NCI-H2227 (cell line): ENCODE measurements around the gene TNFRSF6B.

Source experiments
- DNase-seq: peaks from one replicate; lab custom pipeline; 2025; ENCODE audit not compliant: unreplicated experiment; lab: John Stamatoyannopoulos, UW

Gene TNFRSF6B

DNA sequence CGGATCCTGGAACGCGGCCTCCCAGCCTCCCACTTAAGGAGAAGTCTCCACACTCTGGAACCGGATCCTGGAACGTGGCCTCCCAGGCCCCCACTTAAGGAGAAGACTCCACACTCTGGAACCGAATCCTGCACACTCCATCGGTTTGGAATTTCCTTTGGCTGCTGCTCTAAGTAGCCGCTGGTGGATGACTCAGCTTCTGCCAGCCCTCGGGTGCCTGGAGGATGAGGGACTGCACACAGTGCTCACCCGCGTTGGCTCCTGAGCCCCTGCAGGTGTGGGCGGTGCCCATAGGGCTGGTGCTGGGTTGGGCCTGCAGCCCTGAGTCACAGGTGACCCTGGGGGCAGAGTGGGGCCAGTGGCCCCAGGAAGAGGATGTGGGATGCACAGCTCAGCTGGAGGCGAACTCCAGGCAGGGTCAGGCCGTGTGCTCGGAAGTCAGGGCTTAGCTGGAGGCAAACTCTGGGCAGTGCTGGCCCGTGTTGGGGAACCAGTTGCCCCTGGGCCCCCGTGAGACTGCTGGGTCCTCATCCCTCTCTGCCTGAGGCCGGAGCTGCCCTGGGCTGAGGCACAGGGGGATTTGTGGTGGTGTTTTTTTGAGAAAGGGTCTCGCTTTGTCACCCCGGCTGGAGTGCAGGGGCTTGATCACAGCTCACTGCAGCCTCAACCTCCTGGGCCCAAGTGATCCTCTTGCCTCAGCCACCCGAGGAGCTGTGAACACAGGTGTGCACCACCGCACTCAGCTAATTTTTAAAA lies 13.9 kb upstream of the TNFRSF6B start:
- no peak for DNase-seq

DNA sequence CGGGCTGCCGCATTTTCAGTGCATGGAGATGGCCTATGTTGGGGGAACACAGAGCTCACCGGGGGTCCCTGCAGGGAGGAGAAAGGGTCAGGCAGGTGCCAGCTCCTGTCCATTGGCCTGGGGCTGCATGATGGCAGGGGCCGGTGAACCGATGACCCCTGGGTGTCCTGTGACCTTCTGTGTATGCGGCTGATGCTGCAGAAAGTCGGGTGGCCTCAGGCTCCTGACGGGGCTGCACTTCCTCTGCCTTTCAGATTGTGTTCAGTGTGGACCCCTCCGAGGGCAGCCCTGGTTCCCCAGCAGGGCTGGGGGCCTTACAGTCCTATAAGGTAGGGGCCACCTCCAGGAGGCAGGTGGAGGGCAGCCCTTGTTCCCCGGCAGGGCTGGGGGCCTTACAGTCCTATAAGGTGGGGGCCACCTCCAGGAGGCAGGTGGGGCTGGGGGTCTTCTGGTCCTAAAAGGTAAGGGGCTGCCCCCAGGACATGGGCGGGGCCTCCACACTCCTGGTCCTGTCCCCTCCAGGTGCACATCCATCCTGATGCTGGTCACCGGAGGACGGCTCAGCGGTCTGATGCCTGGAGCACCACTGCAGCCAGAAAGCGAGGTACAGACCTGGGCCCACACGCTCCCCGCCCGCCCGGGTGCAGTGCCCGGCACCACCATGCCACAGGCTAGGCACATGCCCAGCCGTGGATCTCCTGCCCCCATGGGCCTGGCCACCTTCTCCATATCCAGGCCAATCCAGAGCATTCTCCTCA lies 11.0 kb upstream of the TNFRSF6B start:
- DNase-seq = no peak

DNA sequence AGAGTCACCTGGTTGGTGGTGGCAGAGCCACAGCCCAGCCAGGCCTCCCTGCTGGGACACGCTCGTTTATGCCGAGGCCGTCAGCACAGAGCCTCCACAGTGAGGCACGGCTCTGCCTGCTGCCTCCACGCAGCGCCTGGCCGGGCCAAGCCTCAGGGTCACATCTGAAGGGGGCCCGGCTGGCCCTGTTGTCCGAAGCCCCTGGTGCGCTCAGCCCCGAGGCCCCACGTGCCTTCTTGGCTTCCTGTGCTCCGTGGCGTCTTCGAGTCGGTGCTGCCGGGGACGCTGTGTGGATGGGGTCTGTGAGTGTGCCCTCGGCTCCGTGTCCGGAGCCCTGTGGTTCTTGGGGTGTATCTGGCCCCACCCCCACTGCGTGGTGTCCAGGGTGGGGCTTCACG lies 10.4 kb upstream of the TNFRSF6B start:
- DNase-seq = no peak

DNA sequence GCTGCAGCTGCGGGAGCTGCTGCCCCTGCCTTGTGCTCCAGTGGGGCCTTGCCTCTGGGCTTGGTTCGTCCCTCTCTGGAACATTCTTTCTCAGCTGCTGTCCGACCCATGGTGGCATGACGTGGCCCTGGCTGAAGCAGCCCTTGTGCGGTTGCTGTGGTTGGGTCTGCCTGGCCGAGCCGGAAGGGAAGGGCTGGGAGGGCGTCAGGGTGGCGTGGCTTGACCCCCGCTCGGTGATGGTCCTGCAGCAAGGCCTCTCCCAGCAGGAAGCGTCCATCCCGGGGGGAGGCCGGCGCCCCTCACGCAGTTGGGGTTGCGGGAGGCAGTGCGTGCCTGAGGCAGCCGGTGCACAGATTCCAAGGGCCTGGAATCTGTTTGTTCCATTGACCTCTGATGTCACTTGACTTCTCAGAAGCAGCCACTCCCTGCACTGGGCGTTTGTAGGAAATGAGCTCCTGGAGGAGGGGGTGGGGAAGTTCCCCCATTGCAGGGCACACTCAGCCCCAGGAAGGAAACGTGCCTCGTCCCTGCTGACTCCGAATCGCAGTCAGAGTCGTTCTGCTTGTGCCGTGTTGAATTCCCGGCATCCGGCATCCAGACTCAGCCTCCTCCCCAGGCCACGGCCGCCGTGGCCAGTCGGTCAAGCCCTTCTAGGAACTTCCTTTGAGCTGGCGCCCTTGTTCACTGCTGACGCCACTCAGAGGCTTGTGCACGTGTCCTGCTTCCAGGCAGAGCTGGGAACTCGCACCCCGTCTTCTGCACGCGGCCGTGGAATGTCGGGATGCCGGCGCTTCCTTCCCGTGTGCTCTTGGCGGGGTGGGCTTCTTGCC lies 9.7 kb upstream of the TNFRSF6B start:
- no peak for DNase-seq

GRCh38 chr20:63687419-63688178 lies 8.9 kb upstream of the TNFRSF6B start:
- no peak for DNase-seq

DNA sequence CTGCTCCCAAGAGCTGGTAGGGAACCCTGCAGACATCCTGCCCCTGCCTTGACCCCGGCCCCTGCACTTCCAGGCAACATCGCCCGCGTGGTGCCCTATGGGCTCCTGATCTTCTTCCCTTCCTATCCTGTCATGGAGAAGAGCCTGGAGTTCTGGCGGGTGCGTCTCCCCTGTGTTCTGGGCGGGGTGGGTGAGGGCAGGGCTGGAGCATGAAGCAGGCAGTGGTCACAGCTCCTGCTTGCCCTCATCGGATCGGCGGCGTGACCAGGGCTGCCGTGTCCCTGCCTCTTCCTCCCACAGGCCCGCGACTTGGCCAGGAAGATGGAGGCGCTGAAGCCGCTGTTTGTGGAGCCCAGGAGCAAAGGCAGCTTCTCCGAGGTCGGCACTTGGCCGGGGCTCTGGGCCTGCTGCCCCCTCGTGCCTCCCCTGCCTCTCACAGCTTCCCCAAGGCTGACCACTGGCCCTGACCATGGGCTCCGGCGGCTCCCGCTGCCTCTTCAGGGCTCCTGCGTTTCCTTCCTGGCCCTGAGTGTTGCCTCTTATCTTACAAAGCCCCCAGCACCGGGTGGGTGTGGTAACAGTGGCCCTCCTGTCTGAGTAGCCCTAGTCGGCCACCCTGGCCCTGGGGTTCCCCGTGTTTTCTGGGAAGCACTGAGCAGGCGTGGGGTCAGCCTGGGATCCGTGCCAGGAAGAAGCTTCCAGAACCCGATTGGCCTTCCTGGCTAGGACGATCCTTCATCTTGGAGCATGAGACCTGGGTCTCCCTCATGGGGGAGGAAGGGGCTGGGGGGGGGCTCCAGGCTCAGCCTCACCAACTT lies 8.0 kb upstream of the TNFRSF6B start:
- DNase-seq = no peak

- DNase-seq = no peak
These were observed 7.1 kb upstream of the TNFRSF6B start for GRCh38 chr20:63689046-63690002.

DNA sequence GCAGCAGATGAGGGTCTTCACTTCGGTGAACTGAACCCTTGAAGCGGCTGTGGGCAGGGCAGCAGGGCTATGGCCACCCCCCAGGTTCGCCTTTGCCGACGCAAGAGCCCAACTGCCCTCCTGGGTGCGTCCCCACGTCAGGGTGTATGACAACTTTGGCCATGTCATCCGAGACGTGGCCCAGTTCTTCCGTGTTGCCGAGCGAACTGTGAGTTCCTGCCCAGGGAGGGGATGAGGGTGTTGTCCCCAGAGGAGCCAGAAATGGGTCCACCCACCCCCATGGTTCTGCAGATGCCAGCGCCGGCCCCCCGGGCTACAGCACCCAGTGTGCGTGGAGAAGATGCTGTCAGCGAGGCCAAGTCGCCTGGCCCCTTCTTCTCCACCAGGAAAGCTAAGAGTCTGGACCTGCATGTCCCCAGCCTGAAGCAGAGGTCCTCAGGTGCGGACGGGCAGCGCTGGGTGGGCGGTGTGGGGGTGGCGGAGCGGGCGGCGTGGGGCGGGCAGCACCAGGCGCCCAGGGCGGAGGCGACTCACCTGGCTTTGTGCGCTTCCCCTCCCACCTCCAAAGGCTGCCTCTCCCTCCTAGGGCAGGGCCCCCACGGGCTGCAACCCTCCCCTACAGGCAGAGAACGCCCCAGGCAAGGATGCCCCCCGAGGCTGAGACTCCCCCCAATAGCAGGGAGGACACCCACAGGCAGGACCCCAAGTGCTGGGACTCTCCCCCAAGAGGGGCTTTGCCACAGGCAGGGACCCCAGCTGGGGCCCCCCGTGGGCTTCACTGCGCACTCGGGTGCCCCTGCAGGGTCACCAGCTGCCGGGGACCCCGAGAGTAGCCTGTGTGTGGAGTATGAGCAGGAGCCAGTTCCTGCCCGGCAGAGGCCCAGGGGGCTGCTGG lies 6.2 kb upstream of the TNFRSF6B start:
- DNase-seq = no peak

GRCh38 chr20:63690898-63691710 lies 5.3 kb upstream of the TNFRSF6B start:
- DNase-seq = no peak

DNA sequence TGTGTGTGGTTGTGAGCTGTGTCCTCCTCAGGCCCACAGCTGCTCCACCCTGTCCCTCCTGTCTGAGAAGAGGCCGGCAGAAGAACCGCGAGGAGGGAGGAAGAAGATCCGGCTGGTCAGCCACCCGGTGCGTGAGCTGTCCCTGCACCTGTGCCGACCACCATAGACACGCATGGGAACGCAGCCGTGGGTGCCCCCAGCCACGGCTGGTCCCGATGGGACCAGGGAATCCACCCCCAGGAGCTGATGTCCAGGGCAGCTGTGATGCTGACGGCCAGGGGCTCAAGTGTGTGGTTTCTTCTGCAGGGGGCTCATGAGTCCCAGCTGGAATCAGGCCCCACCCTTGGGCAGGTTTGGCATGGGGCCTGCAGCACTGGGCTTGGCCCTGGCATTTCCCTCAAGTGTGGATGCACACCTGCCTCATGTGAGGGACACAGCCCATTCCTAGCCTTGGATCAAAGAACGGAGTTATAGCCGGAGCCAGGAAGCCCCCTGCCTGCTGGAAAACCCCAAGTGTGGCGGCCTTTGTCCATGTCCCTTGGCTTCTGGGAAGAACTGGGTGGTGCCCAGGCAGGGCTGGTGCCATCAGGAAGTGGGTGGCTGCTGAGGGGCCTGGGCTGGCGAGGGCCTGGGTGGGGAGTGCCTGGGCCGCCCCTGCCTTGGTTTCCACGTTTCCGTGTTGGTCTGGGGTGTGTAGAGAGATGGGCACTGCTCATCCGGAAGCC lies 4.6 kb upstream of the TNFRSF6B start:
- no peak for DNase-seq

DNA sequence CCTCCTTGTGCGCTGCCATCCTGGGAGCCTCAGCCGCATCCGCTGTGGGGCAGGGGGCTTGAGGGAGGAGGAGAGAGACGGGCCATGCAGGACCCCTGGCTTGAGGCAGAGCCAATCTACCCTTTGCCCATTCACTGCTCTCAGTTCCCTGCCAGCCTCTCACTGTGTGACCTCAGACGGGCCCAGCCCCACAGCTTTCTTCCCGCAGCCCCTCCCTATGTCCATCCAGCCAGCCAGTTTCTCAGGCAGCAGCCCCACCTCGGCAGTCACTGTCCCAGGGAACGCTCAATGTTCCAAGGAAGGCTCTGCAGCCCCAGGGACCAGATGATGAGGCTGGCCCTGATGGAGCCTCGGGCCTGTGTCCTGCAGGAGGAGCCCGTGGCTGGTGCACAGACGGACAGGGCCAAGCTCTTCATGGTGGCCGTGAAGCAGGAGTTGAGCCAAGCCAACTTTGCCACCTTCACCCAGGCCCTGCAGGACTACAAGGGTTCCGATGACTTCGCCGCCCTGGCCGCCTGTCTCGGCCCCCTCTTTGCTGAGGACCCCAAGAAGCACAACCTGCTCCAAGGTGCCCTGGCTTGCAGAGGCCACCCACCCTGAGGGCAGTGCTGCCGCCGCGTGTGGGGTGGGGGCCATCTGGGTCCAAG lies 3.9 kb upstream of the TNFRSF6B start:
- DNase-seq = peak; percentile 35

DNA sequence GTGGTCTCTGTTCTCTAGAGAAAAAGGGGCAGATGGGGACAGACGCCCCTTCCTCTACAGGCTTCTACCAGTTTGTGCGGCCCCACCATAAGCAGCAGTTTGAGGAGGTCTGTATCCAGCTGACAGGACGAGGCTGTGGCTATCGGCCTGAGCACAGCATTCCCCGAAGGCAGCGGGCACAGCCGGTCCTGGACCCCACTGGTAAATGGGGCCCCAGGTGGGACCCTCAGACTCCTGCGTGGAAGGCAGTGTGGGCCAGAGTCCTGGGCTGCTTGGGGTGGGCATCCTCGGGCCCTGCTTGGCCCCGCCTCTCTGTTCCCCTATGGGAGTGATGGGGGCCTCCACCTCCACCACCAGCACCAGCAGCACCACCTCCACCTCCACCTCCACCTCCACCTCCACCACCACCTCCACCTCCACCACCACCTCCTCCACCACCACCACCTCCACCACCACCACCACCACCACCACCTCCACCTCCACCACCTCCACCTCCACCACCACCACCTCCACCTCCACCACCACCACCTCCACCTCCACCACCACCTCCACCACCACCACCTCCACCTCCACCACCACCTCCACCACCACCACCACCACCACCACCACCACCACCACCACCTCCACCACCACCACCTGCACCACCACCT lies 3.2 kb upstream of the TNFRSF6B start:
- no peak for DNase-seq

DNA sequence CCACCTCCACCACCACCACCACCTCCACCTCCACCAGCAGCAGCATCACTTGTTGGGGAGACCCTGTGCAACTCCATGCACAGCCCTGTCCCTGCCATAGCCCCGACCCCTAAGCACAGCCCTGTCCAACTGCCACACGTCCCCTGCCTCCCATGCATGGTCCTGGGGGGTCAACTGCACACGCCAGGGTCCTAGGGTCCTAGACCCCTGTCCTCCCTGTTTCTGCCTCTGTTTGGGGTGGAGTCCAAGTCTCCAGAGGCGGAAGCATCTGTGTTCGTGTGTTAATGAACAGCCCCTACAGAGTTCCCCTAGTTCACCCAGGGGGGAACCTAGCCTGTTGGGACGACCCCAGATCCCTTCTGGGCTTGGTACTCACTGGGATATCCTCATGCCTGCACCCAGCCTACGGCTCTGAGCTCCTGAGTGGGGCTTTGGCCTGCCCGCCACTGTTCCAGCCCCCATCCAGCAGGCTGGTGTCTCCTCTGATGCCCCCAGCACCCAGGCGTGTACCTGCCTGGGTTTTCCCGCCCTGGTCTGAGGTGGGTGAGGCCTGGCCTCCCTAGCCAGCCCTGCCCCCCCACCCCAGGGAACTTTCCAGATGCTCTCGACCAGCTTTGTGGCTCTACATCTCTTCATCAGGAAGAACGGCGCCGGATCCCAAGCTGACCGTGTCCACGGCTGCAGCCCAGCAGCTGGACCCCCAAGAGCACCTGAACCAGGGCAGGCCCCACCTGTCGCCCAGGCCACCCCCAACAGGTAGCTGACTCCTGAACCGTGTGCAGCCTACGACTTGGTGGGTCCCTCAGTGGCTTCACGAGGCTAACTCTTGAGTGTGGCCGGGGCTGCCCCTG lies 2.5 kb upstream of the TNFRSF6B start:
- no peak for DNase-seq

DNA sequence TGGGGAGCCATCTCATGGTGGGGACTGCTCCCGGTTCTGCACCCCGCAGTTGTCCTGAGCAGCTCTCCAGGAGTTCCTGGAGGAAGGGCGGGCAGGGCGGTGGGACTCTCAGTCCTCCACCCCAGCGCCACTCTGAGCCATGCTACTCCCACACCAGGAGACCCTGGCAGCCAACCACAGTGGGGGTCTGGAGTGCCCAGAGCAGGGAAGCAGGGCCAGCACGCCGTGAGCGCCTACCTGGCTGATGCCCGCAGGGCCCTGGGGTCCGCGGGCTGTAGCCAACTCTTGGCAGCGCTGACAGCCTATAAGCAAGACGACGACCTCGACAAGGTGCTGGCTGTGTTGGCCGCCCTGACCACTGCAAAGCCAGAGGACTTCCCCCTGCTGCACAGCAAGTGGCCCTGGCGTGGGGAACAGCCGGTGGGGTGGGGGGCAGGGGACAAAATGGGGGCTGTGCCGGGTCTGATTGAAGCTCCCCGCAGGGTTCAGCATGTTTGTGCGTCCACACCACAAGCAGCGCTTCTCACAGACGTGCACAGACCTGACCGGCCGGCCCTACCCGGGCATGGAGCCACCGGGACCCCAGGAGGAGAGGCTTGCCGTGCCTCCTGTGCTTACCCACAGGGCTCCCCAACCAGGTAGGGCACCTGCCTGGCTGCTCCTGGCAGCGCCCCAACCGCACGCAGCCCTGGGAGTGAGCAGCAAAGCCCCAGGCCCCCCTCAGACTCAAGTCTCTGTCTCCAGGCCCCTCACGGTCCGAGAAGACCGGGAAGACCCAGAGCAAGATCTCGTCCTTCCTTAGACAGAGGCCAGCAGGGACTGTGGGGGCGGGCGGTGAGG lies 1.6 kb upstream of the TNFRSF6B start:
- no peak for DNase-seq
